ENCODE results near the gene ATP8A2.

DNA sequence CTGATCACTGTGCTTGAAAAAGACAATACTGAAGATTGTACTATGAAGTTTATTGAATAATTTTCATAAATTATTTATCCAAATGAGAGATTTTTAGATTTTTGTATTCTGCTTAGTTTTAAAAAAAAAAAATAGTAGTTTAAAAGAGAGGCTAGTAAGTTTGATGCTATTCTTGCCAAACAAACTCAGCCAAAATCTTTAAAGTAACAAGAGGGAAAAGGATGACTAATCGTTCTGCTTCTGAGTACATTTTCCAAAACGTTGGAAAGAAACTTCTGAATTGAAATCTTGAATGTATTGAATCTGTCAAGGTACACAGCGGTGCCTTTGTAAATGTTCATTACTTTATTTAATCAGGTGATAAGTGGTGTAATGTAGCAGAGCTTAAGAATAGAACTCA lies 35.9 kb upstream of the ATP8A2 start:
- TF ChIP-seq EZH2 (IDR thresholded peaks at IDR 0.05; ENCODE audit: low read depth) (no peak), CTCF (conservative IDR thresholded peaks at IDR 0.05) (no peak)
